GM10266 (cell line): ENCODE measurements around the gene PRLH.
"Not testable (repeated sequence)": the region's sequence is repeated elsewhere in the genome, so short reads cannot be mapped to it uniquely, and the experiment has no call there.

ENCODE experiments used
- DNase-seq: peaks from one replicate; pipeline ENCODE4 v3.0.0; 2012; ENCODE audit errors: extremely low spot score
- TF ChIP-seq, protein P1 (sequence below): IDR thresholded peaks from 2 replicates; pipeline ENCODE4 v1.5.1; 2012; ENCODE audit warnings: mild to moderate bottlenecking, low read depth; ENCODE audit not compliant: control insufficient read depth, insufficient read depth; ENCODE audit errors: missing control alignments

PRLH gene

DNA sequence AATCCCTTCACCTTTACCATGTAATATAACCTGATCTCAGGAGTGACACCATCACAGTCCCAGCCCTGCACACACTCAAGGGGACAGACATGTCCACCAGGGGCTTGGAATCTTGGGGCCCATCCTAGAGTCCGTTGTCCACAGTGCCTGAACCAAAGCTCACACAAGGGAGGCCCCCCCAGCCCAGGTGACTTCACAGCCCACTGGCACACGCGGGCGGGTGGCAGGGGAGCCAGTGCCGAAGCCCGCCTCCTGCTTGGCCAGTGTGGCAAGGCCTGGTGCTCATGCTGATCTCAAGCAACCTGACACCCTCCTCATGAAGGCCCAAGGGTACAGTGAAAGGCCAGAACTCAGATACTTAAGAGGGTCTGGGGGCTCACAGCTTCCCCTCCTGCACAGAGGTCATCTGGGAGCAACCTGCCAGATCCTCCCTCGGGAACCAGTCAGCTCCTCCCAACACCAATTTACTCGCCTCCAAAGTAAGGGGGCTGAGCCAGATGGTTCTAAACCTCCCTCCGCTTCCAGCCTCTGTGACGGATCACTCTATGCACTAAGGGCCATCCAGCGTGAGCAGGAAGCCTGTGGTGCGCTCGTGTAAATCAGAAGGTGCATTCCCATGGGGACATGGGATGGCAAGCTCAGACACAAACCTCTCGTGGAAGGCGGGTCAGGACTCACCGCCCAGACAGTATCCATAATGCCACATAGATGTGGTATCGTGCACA lies 27.4 kb downstream of the PRLH start:
- DNase-seq: no peak
- TF ChIP-seq, protein P1, sequence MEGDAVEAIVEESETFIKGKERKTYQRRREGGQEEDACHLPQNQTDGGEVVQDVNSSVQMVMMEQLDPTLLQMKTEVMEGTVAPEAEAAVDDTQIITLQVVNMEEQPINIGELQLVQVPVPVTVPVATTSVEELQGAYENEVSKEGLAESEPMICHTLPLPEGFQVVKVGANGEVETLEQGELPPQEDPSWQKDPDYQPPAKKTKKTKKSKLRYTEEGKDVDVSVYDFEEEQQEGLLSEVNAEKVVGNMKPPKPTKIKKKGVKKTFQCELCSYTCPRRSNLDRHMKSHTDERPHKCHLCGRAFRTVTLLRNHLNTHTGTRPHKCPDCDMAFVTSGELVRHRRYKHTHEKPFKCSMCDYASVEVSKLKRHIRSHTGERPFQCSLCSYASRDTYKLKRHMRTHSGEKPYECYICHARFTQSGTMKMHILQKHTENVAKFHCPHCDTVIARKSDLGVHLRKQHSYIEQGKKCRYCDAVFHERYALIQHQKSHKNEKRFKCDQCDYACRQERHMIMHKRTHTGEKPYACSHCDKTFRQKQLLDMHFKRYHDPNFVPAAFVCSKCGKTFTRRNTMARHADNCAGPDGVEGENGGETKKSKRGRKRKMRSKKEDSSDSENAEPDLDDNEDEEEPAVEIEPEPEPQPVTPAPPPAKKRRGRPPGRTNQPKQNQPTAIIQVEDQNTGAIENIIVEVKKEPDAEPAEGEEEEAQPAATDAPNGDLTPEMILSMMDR: no peak

DNA sequence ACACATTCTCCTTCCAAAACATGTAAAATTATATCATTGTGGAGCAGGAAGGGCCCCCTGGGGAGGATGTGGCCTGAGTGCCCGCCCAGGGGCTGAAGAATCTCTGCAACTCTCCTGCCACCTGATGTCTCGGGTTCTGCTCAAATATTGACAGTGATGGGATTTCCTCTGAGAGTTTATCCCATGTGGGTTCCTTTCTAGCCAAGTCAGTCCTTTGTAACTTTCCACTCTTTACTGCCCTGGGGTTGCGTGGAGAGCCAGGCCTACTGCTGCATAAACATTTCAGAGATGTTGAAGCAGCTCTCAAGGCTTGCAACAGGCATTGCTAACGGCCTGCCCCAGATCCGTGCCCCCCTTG lies 28.1 kb downstream of the PRLH start:
- TF ChIP-seq, protein P1: no peak
- no peak for DNase-seq

DNA sequence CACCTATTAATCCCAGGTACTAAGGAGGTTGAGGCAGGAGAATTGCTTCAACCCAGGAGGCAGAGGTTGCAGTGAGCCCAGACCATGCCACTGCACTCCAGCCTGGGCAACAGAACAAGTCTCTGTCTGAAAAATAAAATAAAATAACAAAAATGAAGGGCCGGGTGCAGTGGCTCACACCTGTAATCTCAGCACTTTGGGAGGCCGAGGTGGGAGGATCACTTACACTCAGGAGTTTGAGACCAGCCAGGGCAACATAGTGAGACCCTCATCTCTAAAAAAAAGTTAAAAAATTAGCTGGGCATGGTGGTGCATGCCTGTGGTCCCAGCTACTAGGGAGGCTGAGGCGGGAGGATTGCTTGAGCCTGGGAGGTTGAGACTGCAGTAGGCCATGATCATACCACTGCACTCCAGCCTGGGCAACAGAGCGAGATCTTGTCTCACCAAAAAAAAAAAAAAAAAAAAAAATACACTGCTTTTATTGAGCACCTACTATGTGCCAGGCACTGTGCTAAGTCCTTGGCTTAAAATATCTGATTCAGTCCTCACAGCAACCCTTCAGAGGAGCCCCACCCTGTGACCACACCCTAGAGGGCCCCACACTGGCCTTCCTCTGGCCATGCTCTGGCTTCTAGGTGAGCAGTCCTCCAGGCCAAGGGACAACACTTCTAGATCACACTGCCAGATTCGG lies 29.6 kb downstream of the PRLH start:
- not testable (repeated sequence) for DNase-seq

DNA sequence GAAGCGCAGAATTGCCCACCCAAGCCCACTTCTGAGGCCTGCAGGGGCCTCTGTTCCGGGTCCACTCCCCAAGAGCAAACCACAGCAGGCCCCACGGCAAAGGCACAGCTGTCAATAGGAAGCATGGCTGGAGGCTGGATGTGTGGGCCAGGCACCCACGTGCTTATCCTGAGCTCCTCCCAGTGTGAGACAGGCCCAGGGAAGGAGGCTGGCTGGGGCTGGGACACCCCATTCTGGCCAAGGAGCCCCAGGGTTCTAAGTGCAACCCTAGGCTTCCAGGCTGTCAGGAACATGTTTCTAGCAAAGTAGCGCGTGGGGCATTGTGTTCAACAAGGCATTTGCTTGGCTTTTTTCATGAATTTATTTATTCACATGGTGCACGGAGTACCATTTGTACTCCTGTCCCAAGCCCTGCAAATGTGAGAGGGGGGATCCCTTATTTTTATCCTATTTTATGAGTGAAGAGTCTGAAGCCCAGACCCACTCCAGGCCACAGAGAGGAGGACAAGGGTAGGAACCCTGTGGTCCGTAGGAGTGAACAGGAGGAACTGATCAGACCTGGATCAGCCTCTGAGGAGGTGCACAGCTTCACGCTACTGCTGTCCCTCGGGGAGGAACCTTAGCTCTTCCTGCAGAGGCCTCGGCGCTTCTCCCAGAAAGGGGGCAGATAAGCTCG lies 30.3 kb downstream of the PRLH start:
- DNase-seq: no peak
- TF ChIP-seq, protein P1: no peak

DNA sequence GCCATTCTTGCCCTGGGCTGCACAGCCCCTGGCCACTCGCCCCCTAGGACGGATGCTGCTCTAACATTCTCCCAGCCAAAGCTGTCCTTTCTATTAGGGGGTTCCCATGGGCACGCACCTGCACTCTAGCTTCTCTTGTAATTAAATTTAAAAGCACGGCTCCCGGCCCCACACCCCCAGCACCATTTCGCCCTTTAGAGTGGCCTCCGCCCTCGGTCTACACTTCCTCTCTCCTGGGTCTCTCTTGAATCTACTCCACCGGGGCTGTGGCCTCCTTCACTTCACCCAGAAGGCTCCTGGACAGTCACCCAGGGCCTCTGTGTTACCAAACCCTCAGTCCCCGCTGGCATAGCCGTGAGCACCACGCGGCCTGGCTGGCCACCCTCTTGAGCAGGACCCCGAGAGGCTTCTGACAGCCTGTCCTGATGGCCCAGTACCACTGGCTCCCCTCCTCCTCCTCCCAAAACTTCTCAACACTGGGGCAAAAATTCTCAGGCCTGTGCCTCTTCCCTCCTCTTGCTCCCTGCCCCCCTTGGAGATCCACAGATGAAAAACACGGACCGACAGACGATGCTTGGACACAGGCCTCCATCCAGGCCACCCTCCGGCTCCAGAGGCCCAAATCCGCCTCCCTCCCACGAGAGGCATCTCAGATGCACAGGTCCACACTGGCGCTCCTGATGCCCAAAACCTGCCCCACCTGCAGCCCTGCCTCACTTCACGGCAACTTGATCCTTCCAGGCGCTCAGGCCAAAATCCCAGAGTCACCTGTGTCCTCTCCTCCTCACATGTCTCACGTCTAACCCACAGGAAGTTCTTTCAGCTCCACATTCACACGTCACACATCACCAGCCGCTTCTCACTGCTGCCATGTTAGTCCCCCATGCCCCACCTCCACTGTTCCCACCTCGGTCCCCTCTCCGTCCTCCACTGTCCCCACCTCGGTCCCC lies 31.1 kb downstream of the PRLH start:
- no peak for DNase-seq
- TF ChIP-seq, protein P1: no peak

DNA sequence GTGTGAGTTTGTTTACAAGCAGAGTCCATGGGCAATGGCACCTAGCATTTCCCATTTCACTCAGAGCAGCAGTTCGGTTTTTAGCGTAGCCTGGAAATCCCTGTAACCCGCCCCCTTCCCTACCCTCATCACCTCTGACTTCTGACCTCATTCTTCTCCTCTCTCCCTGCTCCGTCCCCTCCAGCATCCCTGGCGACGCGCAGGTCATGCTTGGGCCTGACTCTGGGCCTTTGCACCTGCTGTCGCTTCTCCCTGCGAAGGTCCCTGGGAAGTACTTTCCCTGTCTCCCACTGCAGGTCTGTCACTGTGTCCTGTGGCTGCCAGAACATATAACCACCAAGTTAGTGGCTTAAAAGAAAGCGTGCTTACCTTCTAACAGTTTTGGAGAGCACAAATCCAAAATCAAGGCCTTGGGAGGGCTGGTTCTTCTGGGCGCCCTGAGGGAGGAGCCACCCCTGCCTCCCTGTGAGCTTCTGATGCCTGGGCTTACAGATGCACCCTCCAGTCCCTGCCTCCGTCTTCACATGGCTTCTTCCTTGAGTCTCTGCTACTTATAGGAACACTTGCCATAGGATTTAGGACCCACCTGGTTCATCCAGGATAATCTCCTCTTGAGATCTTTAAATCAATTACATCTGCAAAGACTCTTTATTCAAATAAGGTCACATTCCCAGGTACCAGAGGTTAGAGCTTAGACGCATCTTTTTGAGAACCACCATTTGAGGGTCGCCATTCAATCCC lies 32.3 kb downstream of the PRLH start:
- no peak for DNase-seq
- TF ChIP-seq, protein P1: no peak
